GM10266 (cell line): ENCODE data around the gene HTR3A.

Source experiments
- DNase-seq: peaks from one replicate; pipeline ENCODE4 v3.0.0; 2012; ENCODE audit errors: extremely low spot score
- TF ChIP-seq, protein P1 (sequence below): IDR thresholded peaks from 2 replicates; pipeline ENCODE4 v1.5.1; 2012; ENCODE audit warnings: mild to moderate bottlenecking, low read depth; ENCODE audit not compliant: control insufficient read depth, insufficient read depth; ENCODE audit errors: missing control alignments

HTR3A gene

GRCh38 chr11:113979431-113979830 is 4.5 kb downstream of the HTR3A start:
- no peak for DNase-seq
- TF ChIP-seq, protein P1, sequence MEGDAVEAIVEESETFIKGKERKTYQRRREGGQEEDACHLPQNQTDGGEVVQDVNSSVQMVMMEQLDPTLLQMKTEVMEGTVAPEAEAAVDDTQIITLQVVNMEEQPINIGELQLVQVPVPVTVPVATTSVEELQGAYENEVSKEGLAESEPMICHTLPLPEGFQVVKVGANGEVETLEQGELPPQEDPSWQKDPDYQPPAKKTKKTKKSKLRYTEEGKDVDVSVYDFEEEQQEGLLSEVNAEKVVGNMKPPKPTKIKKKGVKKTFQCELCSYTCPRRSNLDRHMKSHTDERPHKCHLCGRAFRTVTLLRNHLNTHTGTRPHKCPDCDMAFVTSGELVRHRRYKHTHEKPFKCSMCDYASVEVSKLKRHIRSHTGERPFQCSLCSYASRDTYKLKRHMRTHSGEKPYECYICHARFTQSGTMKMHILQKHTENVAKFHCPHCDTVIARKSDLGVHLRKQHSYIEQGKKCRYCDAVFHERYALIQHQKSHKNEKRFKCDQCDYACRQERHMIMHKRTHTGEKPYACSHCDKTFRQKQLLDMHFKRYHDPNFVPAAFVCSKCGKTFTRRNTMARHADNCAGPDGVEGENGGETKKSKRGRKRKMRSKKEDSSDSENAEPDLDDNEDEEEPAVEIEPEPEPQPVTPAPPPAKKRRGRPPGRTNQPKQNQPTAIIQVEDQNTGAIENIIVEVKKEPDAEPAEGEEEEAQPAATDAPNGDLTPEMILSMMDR: no peak

DNA sequence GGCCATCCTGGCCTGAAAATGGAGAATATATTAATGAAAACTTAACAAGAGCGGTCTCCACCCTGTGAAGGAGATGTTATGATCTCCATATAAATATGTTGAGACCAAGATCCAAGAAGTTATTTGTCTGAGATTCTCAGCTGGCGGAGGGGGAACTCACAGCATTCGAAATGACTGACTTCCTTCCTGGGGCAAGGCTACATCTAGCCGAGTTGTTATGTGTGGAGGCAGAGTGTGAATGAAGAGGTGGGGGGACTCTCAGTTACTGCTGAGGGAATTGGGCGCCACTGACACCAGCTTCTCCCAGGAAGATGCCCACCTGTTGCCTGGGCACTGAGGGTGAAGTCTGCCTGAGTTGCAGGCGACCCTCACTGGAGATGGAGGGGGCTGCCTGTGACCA is 5.9 kb downstream of the HTR3A start:
- DNase-seq: no peak
- TF ChIP-seq, protein P1: no peak

- TF ChIP-seq, protein P1: no peak
- no peak for DNase-seq
Observed at GRCh38 chr11:113982306-113982705, 7.4 kb downstream of the HTR3A start.

- TF ChIP-seq, protein P1: no peak
- DNase-seq: no peak
Observed at GRCh38 chr11:113984781-113985180, 9.9 kb downstream of the HTR3A start.

DNA sequence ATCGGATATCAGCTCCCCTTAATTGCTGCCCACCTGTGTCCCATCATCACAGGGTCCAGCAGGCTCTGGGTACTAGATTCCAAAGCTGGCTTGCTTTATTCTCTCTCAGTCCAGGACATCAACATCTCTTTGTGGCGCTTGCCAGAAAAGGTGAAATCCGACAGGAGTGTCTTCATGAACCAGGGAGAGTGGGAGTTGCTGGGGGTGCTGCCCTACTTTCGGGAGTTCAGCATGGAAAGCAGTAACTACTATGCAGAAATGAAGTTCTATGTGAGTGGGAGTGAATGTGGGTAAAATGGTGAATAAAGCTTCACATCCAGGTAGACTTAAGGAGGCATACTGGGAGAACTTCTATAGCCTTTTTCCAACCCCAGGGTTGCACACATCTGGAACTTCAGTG is 11.0 kb downstream of the HTR3A start:
- DNase-seq: no peak
- TF ChIP-seq, protein P1: no peak

- no peak for DNase-seq
- TF ChIP-seq, protein P1: no peak
Observed at GRCh38 chr11:113986351-113987140, 11.6 kb downstream of the HTR3A start.

- DNase-seq: no peak
- TF ChIP-seq, protein P1: no peak
Observed at GRCh38 chr11:113989381-113989780, 14.5 kb downstream of the HTR3A start.
